Measurements from ENCODE around the gene ADD2.
"Not testable (repeated sequence)": the region's sequence is repeated elsewhere in the genome, so short reads cannot be mapped to it uniquely, and the experiment has no call there.

The ADD2 gene

DNA sequence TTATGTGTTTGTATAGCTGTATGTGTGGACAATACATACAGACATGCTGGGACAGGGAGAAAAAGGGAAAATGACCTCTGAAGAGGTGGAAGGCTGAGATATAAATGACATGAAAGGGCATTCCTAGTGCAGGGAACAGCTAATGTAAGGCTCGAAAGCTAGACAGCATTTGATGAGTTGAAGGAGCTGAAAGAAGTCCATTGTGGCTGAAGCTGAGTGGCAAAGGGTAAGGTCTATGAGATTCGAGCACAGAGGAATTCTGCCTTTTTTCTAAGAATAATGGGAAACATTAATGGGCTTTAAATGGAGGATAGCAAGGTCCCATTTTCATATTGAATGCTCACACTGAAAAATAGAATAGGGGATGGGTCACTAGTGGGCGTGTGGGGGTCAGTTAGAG, 23.6 kb downstream of the ADD2 start:
- no peak for TF ChIP-seq FOXP2 (optimal IDR thresholded peaks at IDR 0.05; ENCODE audit: control extremely low read depth, extremely low read length, insufficient read depth)
- no peak for TF ChIP-seq EZH2 (IDR thresholded peaks at IDR 0.05)
- no peak for TF ChIP-seq POLR2AphosphoS5 (IDR thresholded peaks at IDR 0.05; ENCODE audit: borderline replicate concordance, low read depth, low read length)
- Histone ChIP-seq H3K9me3 (ENCODE audit: low read depth, low read length) (no peaks in the 10 kb centered on the region), H3K9ac (ENCODE audit: insufficient read length) (no peak overlapping the region), H3K4me3 (no peak overlapping the region), H3K27ac (no peak overlapping the region), H3K36me3 (ENCODE audit: insufficient read depth, low read length) (no peaks in the 10 kb centered on the region)
- no peak for DNase-seq (ENCODE audit: low read depth, low spot score)

- Histone ChIP-seq H3K27ac (no peak overlapping the region), H3K36me3 (ENCODE audit: insufficient read depth, low read length) (no peaks in the 10 kb centered on the region), H3K4me3 (no peak overlapping the region), H3K9me3 (ENCODE audit: low read depth, low read length) (no peaks in the 10 kb centered on the region), H3K9ac (ENCODE audit: insufficient read length) (no peak overlapping the region)
- DNase-seq (ENCODE audit: low read depth, low spot score): no peak
- no peak for TF ChIP-seq EZH2 (IDR thresholded peaks at IDR 0.05)
- no peak for TF ChIP-seq POLR2AphosphoS5 (IDR thresholded peaks at IDR 0.05; ENCODE audit: borderline replicate concordance, low read depth, low read length)
- TF ChIP-seq FOXP2 (optimal IDR thresholded peaks at IDR 0.05; ENCODE audit: control extremely low read depth, extremely low read length, insufficient read depth): no peak
These were observed 24.3 kb downstream of the ADD2 start for GRCh38 chr2:70743677-70744076.

- H3K9me3 ChIP-seq (ENCODE audit: low read depth, low read length): no peaks in the 10 kb centered on the region
- H3K27ac ChIP-seq: no peak overlapping the region
- no peak for DNase-seq (ENCODE audit: low read depth, low spot score)
- no peak overlapping the region for H3K9ac ChIP-seq (ENCODE audit: insufficient read length)
- no peaks in the 10 kb centered on the region for H3K36me3 ChIP-seq (ENCODE audit: insufficient read depth, low read length)
- H3K4me3 ChIP-seq: no peak overlapping the region
- no peak for TF ChIP-seq EZH2 (IDR thresholded peaks at IDR 0.05)
- no peak for TF ChIP-seq POLR2AphosphoS5 (IDR thresholded peaks at IDR 0.05; ENCODE audit: borderline replicate concordance, low read depth, low read length)
- TF ChIP-seq FOXP2 (optimal IDR thresholded peaks at IDR 0.05; ENCODE audit: control extremely low read depth, extremely low read length, insufficient read depth): no peak
These were observed 24.9 kb downstream of the ADD2 start for GRCh38 chr2:70743068-70743467.

- H3K9ac ChIP-seq (ENCODE audit: insufficient read length); H3K27ac ChIP-seq; H3K4me3 ChIP-seq; DNase-seq (ENCODE audit: low read depth, low spot score); H3K9me3 ChIP-seq (ENCODE audit: low read depth, low read length); H3K36me3 ChIP-seq (ENCODE audit: insufficient read depth, low read length): not testable (repeated sequence)
These were observed 28.5 kb downstream of the ADD2 start for GRCh38 chr2:70739492-70739891.

GRCh38 chr2:70738159-70738558, 29.8 kb downstream of the ADD2 start:
- DNase-seq (ENCODE audit: low read depth, low spot score): no peak
- Histone ChIP-seq H3K9me3 (ENCODE audit: low read depth, low read length) (no peaks in the 10 kb centered on the region), H3K9ac (ENCODE audit: insufficient read length) (no peak overlapping the region), H3K27ac (no peak overlapping the region), H3K4me3 (no peak overlapping the region), H3K36me3 (ENCODE audit: insufficient read depth, low read length) (no peaks in the 10 kb centered on the region)
- TF ChIP-seq EZH2 (IDR thresholded peaks at IDR 0.05): no peak
- no peak for TF ChIP-seq FOXP2 (optimal IDR thresholded peaks at IDR 0.05; ENCODE audit: control extremely low read depth, extremely low read length, insufficient read depth)
- TF ChIP-seq POLR2AphosphoS5 (IDR thresholded peaks at IDR 0.05; ENCODE audit: borderline replicate concordance, low read depth, low read length): no peak

- TF ChIP-seq POLR2AphosphoS5 (IDR thresholded peaks at IDR 0.05; ENCODE audit: borderline replicate concordance, low read depth, low read length): no peak
- no peak for TF ChIP-seq FOXP2 (optimal IDR thresholded peaks at IDR 0.05; ENCODE audit: control extremely low read depth, extremely low read length, insufficient read depth)
- no peak for TF ChIP-seq EZH2 (IDR thresholded peaks at IDR 0.05)
- Histone ChIP-seq H3K36me3 (ENCODE audit: insufficient read depth, low read length) (no peaks in the 10 kb centered on the region), H3K9ac (ENCODE audit: insufficient read length) (no peak overlapping the region), H3K9me3 (ENCODE audit: low read depth, low read length) (no peaks in the 10 kb centered on the region), H3K4me3 (no peak overlapping the region), H3K27ac (no peak overlapping the region)
- no peak for DNase-seq (ENCODE audit: low read depth, low spot score)
These were observed 32.9 kb downstream of the ADD2 start for GRCh38 chr2:70735071-70735470.

GRCh38 chr2:70733646-70734180, 34.3 kb downstream of the ADD2 start:
- no peak overlapping the region for H3K9ac ChIP-seq (ENCODE audit: insufficient read length)
- H3K4me3 ChIP-seq: no peak overlapping the region
- no peaks in the 10 kb centered on the region for H3K9me3 ChIP-seq (ENCODE audit: low read depth, low read length)
- DNase-seq (ENCODE audit: low read depth, low spot score): no peak
- H3K36me3 ChIP-seq (ENCODE audit: insufficient read depth, low read length): no peaks in the 10 kb centered on the region
- TF ChIP-seq EZH2 (IDR thresholded peaks at IDR 0.05): no peak
- no peak overlapping the region for H3K27ac ChIP-seq

DNA sequence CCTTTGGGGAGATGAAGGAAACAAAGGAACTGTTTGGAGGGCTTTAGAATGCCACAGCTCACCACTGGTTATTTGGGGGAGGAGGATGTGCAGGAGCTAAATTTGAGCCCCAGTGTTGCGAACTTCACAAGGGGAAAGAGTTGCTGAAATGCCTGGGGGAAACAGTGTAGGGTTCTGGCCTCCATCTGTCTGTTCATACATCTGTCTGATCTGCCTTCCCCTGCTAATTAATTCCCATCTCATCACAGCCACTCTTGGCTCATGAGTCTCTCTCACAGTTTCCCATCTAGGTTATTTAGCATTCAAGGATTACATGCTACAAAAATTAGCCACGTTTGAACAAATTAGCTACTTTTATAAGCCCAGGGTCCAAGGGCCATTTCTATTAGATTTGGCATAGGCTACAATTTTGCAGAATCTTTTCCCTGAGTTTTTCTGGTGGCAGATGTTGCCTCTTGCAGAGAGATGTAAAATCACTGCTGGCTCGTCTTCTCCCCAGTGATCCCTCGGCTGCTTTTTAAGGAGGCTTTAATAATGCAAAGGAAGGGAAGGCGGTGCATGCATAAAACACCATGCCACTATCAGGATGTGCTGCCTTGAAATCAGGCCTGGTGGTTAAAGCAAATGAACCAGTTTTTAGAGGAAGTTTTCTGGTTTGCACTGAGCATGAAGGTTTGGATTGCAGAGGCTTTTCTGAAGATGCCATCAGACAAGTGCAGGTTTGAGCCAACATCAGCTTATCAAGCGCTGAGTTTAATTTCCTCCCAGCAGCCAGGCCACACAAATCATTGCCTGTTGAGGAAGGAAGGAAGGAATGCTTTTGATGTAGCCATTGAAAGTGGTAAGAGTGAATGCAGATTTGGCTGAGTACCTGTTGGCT, 35.0 kb downstream of the ADD2 start:
- H3K36me3 ChIP-seq (ENCODE audit: insufficient read depth, low read length): no peaks in the 10 kb centered on the region
- no peak for DNase-seq (ENCODE audit: low read depth, low spot score)

DNA sequence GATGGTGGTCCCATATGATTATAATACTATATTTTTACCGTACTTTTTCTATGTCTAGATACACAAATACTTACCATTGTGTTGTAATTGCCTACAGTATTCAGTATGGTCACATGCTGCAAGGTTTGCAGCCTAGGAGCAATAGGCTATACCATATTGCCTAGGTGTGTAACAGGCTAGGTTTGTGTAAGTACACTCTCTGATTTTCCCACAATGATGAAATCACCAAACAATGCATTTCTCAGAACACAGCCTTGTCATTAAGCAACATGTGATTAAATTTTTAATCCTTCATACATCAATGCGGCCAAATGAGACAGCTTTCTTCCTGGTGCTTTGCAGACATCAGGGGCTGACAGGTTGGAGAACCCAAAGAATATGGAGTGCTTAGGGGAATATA, 37.3 kb downstream of the ADD2 start:
- DNase-seq (ENCODE audit: low read depth, low spot score): no peak
- Histone ChIP-seq H3K4me3 (no peak overlapping the region), H3K9me3 (ENCODE audit: low read depth, low read length) (no peaks in the 10 kb centered on the region), H3K36me3 (ENCODE audit: insufficient read depth, low read length) (no peaks in the 10 kb centered on the region), H3K9ac (ENCODE audit: insufficient read length) (no peak overlapping the region), H3K27ac (no peak overlapping the region)
- TF ChIP-seq FOXP2 (optimal IDR thresholded peaks at IDR 0.05; ENCODE audit: control extremely low read depth, extremely low read length, insufficient read depth) (no peak), EZH2 (IDR thresholded peaks at IDR 0.05) (no peak), POLR2AphosphoS5 (IDR thresholded peaks at IDR 0.05; ENCODE audit: borderline replicate concordance, low read depth, low read length) (no peak)

More for the DNA sequence above, 35.0 kb downstream of the ADD2 start:
- no peak overlapping the region for H3K27ac ChIP-seq
- H3K9me3 ChIP-seq (ENCODE audit: low read depth, low read length): no peaks in the 10 kb centered on the region
- TF ChIP-seq FOXP2 (optimal IDR thresholded peaks at IDR 0.05; ENCODE audit: control extremely low read depth, extremely low read length, insufficient read depth): no peak
- TF ChIP-seq EZH2 (IDR thresholded peaks at IDR 0.05): no peak
- no peak for TF ChIP-seq POLR2AphosphoS5 (IDR thresholded peaks at IDR 0.05; ENCODE audit: borderline replicate concordance, low read depth, low read length)
- no peak overlapping the region for H3K4me3 ChIP-seq
- no peak overlapping the region for H3K9ac ChIP-seq (ENCODE audit: insufficient read length)
